ENCODE results near the gene TBC1D23. TPM values are rescaled to one million over a fixed set of nuclear protein-coding genes. Genes with fewer than 3 reads are reported as not detected.
"Not testable (repeated sequence)": the region's sequence is repeated elsewhere in the genome, so short reads cannot be mapped to it uniquely, and the experiment has no call there.

Gene TBC1D23
- total and polyA plus RNA-seq, 10 donors = 16.1 to 61.4 (median 41.6) TPM

DNA sequence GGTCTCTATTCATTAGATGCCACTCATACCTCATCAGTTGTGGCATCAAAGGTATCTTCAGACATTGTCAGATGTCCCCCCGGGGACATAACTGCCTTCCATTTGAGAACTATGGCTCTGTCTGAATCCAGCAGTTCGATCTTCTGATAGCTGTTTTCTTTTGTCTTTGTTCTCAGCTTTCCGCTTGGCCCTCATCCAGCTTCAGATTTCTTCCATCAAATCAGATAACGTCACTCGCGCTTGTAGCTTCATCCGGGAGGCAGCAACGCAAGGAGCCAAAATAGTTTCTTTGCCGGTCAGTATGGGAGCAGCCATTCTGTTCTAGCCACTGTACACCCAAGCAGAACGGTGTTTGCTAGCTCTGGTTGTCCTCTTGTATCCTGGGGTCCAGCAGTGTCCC lies 78.1 kb downstream of the TBC1D23 start:
- Histone ChIP-seq H3K9me3 (peaks cover 0 to 8% (median 4%) of the 10 kb centered on the region in 8 donors), H3K4me3 (no peak overlapping the region), H3K27ac (no peak overlapping the region), H3K4me1 (peaks cover 6 to 20% (median 15%) of the 10 kb centered on the region in 6 donors), H3K27me3 (replicated peaks in 1 of 7) (no peaks in the 10 kb centered on the region), H3K36me3 (peaks cover 0 to 50% (median 38%) of the 10 kb centered on the region in 6 donors)
- no peak for DNase-seq
- intact Hi-C loops (cut with DNase I; ENCODE audit: low total_unique reads) = no loop called here
- TF ChIP-seq POLR2AphosphoS5 (IDR thresholded peaks at IDR 0.05) (no peak), POLR2A (IDR thresholded peaks at IDR 0.05) (no peak)
- TF ChIP-seq, protein P1, sequence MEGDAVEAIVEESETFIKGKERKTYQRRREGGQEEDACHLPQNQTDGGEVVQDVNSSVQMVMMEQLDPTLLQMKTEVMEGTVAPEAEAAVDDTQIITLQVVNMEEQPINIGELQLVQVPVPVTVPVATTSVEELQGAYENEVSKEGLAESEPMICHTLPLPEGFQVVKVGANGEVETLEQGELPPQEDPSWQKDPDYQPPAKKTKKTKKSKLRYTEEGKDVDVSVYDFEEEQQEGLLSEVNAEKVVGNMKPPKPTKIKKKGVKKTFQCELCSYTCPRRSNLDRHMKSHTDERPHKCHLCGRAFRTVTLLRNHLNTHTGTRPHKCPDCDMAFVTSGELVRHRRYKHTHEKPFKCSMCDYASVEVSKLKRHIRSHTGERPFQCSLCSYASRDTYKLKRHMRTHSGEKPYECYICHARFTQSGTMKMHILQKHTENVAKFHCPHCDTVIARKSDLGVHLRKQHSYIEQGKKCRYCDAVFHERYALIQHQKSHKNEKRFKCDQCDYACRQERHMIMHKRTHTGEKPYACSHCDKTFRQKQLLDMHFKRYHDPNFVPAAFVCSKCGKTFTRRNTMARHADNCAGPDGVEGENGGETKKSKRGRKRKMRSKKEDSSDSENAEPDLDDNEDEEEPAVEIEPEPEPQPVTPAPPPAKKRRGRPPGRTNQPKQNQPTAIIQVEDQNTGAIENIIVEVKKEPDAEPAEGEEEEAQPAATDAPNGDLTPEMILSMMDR (IDR thresholded peaks at IDR 0.05 in 8 of 11, conservative IDR thresholded peaks at IDR 0.05 in 3 of 11) = no peak
- 78 to 95% (median 94%) methylated on average over 10 of the region's 10 CpGs for WGBS, 5 donors

DNA sequence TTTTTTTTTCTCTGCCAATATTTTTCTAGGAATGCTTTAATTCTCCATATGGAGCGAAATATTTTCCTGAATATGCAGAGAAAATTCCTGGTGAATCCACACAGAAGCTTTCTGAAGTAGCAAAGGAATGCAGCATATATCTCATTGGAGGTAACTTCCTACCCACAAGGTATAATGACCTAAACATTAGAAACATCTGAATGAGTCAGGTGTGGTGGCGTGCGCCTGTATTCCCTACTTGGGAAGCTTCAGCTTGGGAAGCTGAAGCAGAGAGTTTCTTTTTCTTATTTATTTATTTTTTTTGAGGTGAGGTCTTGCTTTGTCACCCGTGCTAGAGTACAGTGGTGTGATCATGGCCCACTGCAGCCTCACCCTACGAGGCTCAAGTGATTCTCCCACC lies 79.0 kb downstream of the TBC1D23 start:
- WGBS, 5 donors = 93 to 95% (median 94%) methylated on average over 5 of the region's 5 CpGs
- intact Hi-C loops (cut with DNase I; ENCODE audit: low total_unique reads) = no loop called here
- H3K4me3 ChIP-seq = no peak overlapping the region

DNA sequence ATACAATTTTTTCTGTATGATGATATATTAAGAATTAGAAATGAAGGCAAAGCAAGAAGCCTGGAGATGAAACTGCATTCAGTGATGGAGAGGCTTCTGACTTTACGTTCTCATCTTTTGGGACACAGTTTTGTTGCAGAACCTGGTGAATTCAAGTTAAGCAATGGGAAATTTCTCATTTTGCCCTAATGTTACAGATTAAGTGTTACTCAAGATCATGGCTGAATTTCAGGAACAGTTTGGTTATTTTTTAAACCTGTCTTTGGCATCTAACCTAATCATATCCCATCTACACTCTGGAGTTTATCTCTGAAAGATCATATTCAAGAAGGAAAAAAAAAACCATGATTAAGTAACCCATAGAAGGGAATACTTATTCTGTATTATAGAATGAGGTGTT lies 79.7 kb downstream of the TBC1D23 start:
- peaks cover 1 to 7% (median 5%) of the 10 kb centered on the region in 6 donors for H3K4me1 ChIP-seq
- peaks cover 0 to 8% (median 4%) of the 10 kb centered on the region in 8 donors for H3K9me3 ChIP-seq
- no peak overlapping the region for H3K4me3 ChIP-seq
- 63 to 93% (median 80%) methylated on average over 1 of the region's 1 CpG for WGBS, 5 donors
- intact Hi-C loops (cut with DNase I; ENCODE audit: low total_unique reads) = no loop called here
- TF ChIP-seq, protein P1 (IDR thresholded peaks at IDR 0.05 in 8 of 11, conservative IDR thresholded peaks at IDR 0.05 in 3 of 11) = no peak
- TF ChIP-seq POLR2AphosphoS5 (IDR thresholded peaks at IDR 0.05) (no peak), POLR2A (IDR thresholded peaks at IDR 0.05) (no peak)
- no peak overlapping the region for H3K27ac ChIP-seq
- peaks cover 0 to 66% (median 44%) of the 10 kb centered on the region in 6 donors for H3K36me3 ChIP-seq
- DNase-seq = no peak
- H3K27me3 ChIP-seq (replicated peaks in 1 of 7) = no peaks in the 10 kb centered on the region

More for the DNA sequence above, 79.0 kb downstream of the TBC1D23 start:
- Histone ChIP-seq H3K36me3 (peaks cover 0 to 59% (median 40%) of the 10 kb centered on the region in 6 donors), H3K27ac (no peak overlapping the region), H3K9me3 (peaks cover 0 to 8% (median 4%) of the 10 kb centered on the region in 8 donors), H3K27me3 (replicated peaks in 1 of 7) (no peaks in the 10 kb centered on the region), H3K4me1 (peaks cover 6 to 14% (median 10%) of the 10 kb centered on the region in 6 donors)
- DNase-seq = no peak
- TF ChIP-seq POLR2A (IDR thresholded peaks at IDR 0.05) = no peak
- TF ChIP-seq, protein P1 (IDR thresholded peaks at IDR 0.05 in 8 of 11, conservative IDR thresholded peaks at IDR 0.05 in 3 of 11) = no peak
- TF ChIP-seq POLR2AphosphoS5 (IDR thresholded peaks at IDR 0.05) = no peak

DNA sequence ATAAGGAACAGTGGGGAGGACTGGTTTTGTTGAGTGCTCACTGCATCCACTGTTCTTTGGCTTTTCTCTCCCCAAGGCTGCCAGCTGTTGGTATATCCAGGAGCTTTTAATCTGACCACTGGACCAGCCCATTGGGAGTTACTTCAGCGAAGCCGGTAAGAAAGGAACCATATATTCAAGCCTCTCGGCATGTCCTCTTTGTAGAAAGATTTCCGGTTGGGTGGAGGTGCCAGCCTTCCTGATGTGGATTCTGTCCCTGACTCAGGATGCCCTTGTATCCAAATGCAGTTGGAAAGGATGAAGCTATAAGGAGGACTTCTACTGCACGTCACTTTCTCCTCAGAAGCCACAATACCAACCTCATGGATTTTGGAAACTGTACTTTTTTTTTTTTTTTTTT lies 87.9 kb downstream of the TBC1D23 start:
- H3K27me3 ChIP-seq (replicated peaks in 1 of 7) = no peaks in the 10 kb centered on the region
- H3K4me1 ChIP-seq = no peaks in the 10 kb centered on the region
- intact Hi-C loops (cut with DNase I; ENCODE audit: low total_unique reads) = no loop called here
- TF ChIP-seq POLR2AphosphoS5 (IDR thresholded peaks at IDR 0.05) = no peak
- TF ChIP-seq, protein P1 (IDR thresholded peaks at IDR 0.05 in 8 of 11, conservative IDR thresholded peaks at IDR 0.05 in 3 of 11) = no peak
- no peak overlapping the region for H3K27ac ChIP-seq
- 90 to 96% (median 92%) methylated on average over 5 of the region's 5 CpGs for WGBS, 5 donors
- no peak for DNase-seq
- peaks cover 0 to 88% (median 62%) of the 10 kb centered on the region in 6 donors for H3K36me3 ChIP-seq
- no peak overlapping the region for H3K4me3 ChIP-seq
- peaks cover 0 to 5% (median 0%) of the 10 kb centered on the region in 8 donors for H3K9me3 ChIP-seq

DNA sequence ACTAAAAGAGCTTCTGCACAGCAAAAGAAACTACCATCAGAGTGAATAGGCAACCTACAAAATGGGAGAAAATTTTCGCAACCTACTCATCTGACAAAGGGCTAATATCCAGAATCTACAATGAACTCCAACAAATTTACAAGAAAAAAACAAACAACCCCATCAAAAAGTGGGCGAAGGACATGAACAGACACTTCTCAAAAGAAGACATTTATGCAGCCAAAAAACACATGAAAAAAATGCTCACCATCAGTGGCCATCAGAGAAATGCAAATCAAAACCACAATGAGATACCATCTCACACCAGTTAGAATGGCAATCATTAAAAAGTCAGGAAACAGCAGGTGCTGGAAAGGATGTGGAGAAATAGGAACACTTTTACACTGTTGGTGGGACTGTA lies 91.0 kb downstream of the TBC1D23 start:
- WGBS, 5 donors = 89 to 100% (median 97%) methylated on average over 1 to 2 of the region's 2 CpGs; no CpG with 5 or more reads in 1 of the 5 donors
- DNase-seq; H3K27me3 ChIP-seq (replicated peaks in 1 of 7); H3K27ac ChIP-seq; intact Hi-C loops (cut with DNase I; ENCODE audit: low total_unique reads); H3K9me3 ChIP-seq; H3K4me3 ChIP-seq; H3K4me1 ChIP-seq: not testable (repeated sequence)
- H3K36me3 ChIP-seq = peaks cover 0 to 88% (median 67%) of the 10 kb centered on the region in 6 donors
